Endothelial cell of umbilical vein (primary cell): ENCODE data around the gene DSCAML1. TPM values are rescaled to one million over a fixed set of nuclear protein-coding genes. Genes with fewer than 3 reads are reported as not detected.

Experiments used
- BruUV-seq: library from RNA; stranded (reverse); fragments of 400-500 nt; replicated peaks from 2 replicates; lab custom pipeline; 2021; lab: Mats Ljungman, UMichigan
- CTCF ChIA-PET: fragments of 300-600, 350-600 bp; sonication (Branson Sonifier 250); formaldehyde crosslinking; loops from one replicate; lab custom pipeline; 2021; ENCODE audit warnings: antibody characterized with exemption, inconsistent platforms; lab: Charles Lee
- POLR2A ChIA-PET: fragments of 300-600, 350-600 bp; sonication (Branson Sonifier 250); formaldehyde crosslinking; loops from one replicate; lab custom pipeline; 2021; ENCODE audit warnings: antibody characterized with exemption, inconsistent platforms; lab: Charles Lee
- DNase-seq: peaks from one replicate; pipeline ENCODE4 v3.0.0-alpha.2; 2011; ENCODE audit warnings: low read depth, low spot score
- FAIRE-seq: peaks from 2 replicates; lab custom pipeline; 2011; peaks lifted over from hg19 to GRCh38; lab: Jason Lieb, UNC
- H2AFZ ChIP-seq: 2 replicates; pipeline ENCODE4 v1.6.0; 2012; ENCODE audit warnings: low read depth, low read length, control low read depth, inconsistent platforms
- H3K27ac ChIP-seq: 2 replicates; pipeline ENCODE4 v1.5.1; 2011; ENCODE audit warnings: low read depth, mild to moderate bottlenecking, control low read depth, low read length, moderate library complexity; ENCODE audit not compliant: insufficient read depth
- H3K27me3 ChIP-seq, 2 experiments: 2 replicates each; pipeline versions ENCODE4 v1.6.0 to v1.6.1; 2011; ENCODE audit warnings: low read length in 2 of 2, mixed read lengths in 1 of 2; ENCODE audit not compliant: control insufficient read depth in 2 of 2, insufficient read depth in 2 of 2
- H3K36me3 ChIP-seq, 2 experiments: 2 replicates in 1 of 2; 3 replicates in 1 of 2; pipeline ENCODE4 v1.5.1; 2011; ENCODE audit warnings: low read length in 2 of 2, mild to moderate bottlenecking in 1 of 2, moderate library complexity in 1 of 2; ENCODE audit not compliant: control insufficient read depth in 2 of 2, insufficient read depth in 2 of 2; ENCODE audit errors: extremely low read depth in 1 of 2
- H3K4me1 ChIP-seq: 3 replicates; pipeline ENCODE4 v1.5.1; 2011; ENCODE audit warnings: mild to moderate bottlenecking, low read length; ENCODE audit not compliant: control insufficient read depth, insufficient read depth; ENCODE audit errors: extremely low read depth
- H3K4me2 ChIP-seq: 2 replicates; pipeline ENCODE4 v1.6.1; 2011; ENCODE audit warnings: low read length, control low read depth, mixed read lengths; ENCODE audit not compliant: insufficient read depth
- H3K4me3 ChIP-seq, 3 experiments: fragments of 200-600 bp in 1 of 3; sonication (generic), shearing (Covaris generic) in 1 of 3; replicated peaks in 1 of 3; 2 replicates each; pipeline ENCODE4 v1.5.1; 2011 to 2016; ENCODE audit warnings: control low read depth in 3 of 3, low read length in 3 of 3, mild to moderate bottlenecking in 2 of 3, inconsistent platforms in 1 of 3, low read depth in 1 of 3, moderate library complexity in 1 of 3; ENCODE audit not compliant: insufficient read depth in 1 of 3
- H3K79me2 ChIP-seq: 2 replicates; pipeline ENCODE4 v1.6.0; 2012; ENCODE audit warnings: low read length, inconsistent platforms; ENCODE audit not compliant: control insufficient read depth, insufficient read depth
- H3K9ac ChIP-seq: replicated peaks from 2 replicates; pipeline ENCODE3; 2011; ENCODE audit warnings: low read length, control low read depth; ENCODE audit not compliant: insufficient read depth; ENCODE audit errors: extremely low read depth
- H3K9me1 ChIP-seq: replicated peaks from 3 replicates; pipeline ENCODE4 v1.6.0; 2011; ENCODE audit warnings: mild to moderate bottlenecking, low read length; ENCODE audit not compliant: control insufficient read depth, insufficient read depth; ENCODE audit errors: extremely low read depth
- H3K9me3 ChIP-seq: replicated peaks from 2 replicates; pipeline ENCODE4 v1.5.1; 2012; ENCODE audit warnings: low read length, inconsistent platforms; ENCODE audit not compliant: control insufficient read depth, insufficient read depth
- H4K20me1 ChIP-seq: replicated peaks from 2 replicates; pipeline ENCODE3; 2011; ENCODE audit warnings: mild to moderate bottlenecking, low read length; ENCODE audit not compliant: control insufficient read depth, insufficient read depth; ENCODE audit errors: extremely low read depth
- EZH2 ChIP-seq: IDR thresholded peaks from 2 replicates; pipeline ENCODE4 v1.6.1; 2012; ENCODE audit warnings: borderline replicate concordance, low read depth, mild to moderate bottlenecking, moderate library complexity, low read length, inconsistent platforms; ENCODE audit not compliant: severe bottlenecking
- FOS ChIP-seq: IDR thresholded peaks from 2 replicates; pipeline ENCODE4 v1.6.1; 2011; ENCODE audit warnings: mild to moderate bottlenecking, low read length, moderate library complexity, borderline replicate concordance; ENCODE audit not compliant: insufficient read depth
- GATA2 ChIP-seq: IDR thresholded peaks from 2 replicates; pipeline ENCODE4 v1.7.0; 2011; ENCODE audit warnings: low read depth, mild to moderate bottlenecking, moderate library complexity, mixed read lengths, low read length; ENCODE audit not compliant: insufficient read length, insufficient read depth
- JUN ChIP-seq: IDR thresholded peaks from 2 replicates; pipeline ENCODE4 v1.6.1; 2011; ENCODE audit warnings: borderline replicate concordance, low read depth; ENCODE audit not compliant: insufficient read length, insufficient read depth
- MYC ChIP-seq: IDR thresholded peaks from one replicate; pipeline ENCODE4 v1.6.1; 2011; ENCODE audit warnings: mild to moderate bottlenecking, low read depth, low read length
- POLR2A ChIP-seq: IDR thresholded peaks from 2 replicates; pipeline ENCODE4 v1.6.1; 2012; ENCODE audit warnings: low read depth, mild to moderate bottlenecking, control low read depth, low read length
- POLR2AphosphoS5 ChIP-seq: IDR thresholded peaks from 2 replicates; pipeline ENCODE4 v1.6.1; 2012; ENCODE audit warnings: low read depth, mild to moderate bottlenecking, control low read depth, low read length, moderate library complexity; ENCODE audit not compliant: insufficient read depth
- dilution Hi-C: fragments of 300-500 bp; cut with MboI; formaldehyde crosslinking; loops from one replicate; pipeline ENCODE4 v1.15.0; 2019; ENCODE audit warnings: low sequenced_read_pairs; ENCODE audit not compliant: extremely low pct_ligation_motif_present
- intact Hi-C: fragments of 100-400 bp; cut with micrococcal nuclease; formaldehyde crosslinking; loops from one replicate; pipeline ENCODE4 v1.10.0; 2022
- polyA plus RNA-seq, 4 experiments: library from polyadenylated mRNA; depleted of rRNA in 3 of 4; stranded (reverse) in 3 of 4; unstranded in 1 of 4; fragments of >200 nt; gene quantifications; 2 replicates each; pipeline versions ENCODE4 v1.2.1 to v1.2.3, GENCODE V29; 2011 to 2012; ENCODE audit warnings: missing spikeins in 1 of 4
- total RNA-seq: library from RNA; stranded (reverse); gene quantifications from 2 replicates; pipeline ENCODE4 v1.2.3, GENCODE V29; 2021
- TF ChIP-seq, protein P1 (sequence below), 2 donors: IDR thresholded peaks; 1 replicate in 1 of 2; 2 replicates in 1 of 2; pipeline ENCODE4 v1.5.1; 2011; ENCODE audit warnings: low read length in 2 of 2, mild to moderate bottlenecking in 2 of 2, moderate library complexity in 2 of 2, control low read depth in 1 of 2, inconsistent platforms in 1 of 2, low read depth in 1 of 2; ENCODE audit not compliant: insufficient read depth in 1 of 2; ENCODE audit errors: extremely low read depth in 1 of 2
- TF ChIP-seq, protein P2 (sequence below): IDR thresholded peaks from 2 replicates; pipeline ENCODE4 v1.6.1; 2011; ENCODE audit not compliant: insufficient read depth, insufficient read length

The DSCAML1 gene
- total and polyA plus RNA-seq, 2 donors (not counting 3 experiments of a cell fraction or from before 2014, with no cell fraction given): not detected

DNA sequence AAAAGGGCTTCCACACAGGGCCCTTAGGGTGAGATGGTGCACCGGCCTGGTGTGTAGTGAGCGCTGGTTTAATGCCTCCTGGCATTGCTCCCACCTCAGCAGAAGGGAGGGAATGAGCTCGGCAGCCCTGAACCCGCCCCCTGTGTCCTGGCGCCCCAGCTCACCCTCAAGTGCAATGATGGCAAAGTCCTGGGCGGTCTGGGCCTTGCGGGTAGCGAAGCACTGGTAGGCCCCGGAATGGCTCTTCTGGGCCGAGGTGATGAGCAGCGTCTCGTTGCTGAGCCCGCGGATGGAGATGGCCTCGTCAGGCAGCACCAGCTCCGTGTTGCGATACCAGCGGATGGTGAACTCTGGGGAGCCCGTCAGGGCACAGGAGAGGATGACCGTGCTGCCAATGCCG lies 276.1 kb downstream of the DSCAML1 start:
- H4K20me1 ChIP-seq: no peaks in the 10 kb centered on the region
- no peaks in the 10 kb centered on the region for H3K79me2 ChIP-seq
- no peak overlapping the region for H3K4me2 ChIP-seq
- H3K4me3 ChIP-seq: no peak overlapping the region
- dilution Hi-C loops (no loop called here), intact Hi-C loops (no loop called here)
- no peaks in the 10 kb centered on the region for H3K9me1 ChIP-seq
- H2AFZ ChIP-seq: no peak overlapping the region
- H3K9ac ChIP-seq: no peak overlapping the region
- H3K9me3 ChIP-seq: no peaks in the 10 kb centered on the region
- H3K36me3 ChIP-seq: no peaks in the 10 kb centered on the region
- FAIRE-seq: no peak
- TF ChIP-seq JUN: no peak
- TF ChIP-seq POLR2AphosphoS5: no peak
- no peak for TF ChIP-seq POLR2A
- no peak for TF ChIP-seq MYC
- TF ChIP-seq, protein P1, sequence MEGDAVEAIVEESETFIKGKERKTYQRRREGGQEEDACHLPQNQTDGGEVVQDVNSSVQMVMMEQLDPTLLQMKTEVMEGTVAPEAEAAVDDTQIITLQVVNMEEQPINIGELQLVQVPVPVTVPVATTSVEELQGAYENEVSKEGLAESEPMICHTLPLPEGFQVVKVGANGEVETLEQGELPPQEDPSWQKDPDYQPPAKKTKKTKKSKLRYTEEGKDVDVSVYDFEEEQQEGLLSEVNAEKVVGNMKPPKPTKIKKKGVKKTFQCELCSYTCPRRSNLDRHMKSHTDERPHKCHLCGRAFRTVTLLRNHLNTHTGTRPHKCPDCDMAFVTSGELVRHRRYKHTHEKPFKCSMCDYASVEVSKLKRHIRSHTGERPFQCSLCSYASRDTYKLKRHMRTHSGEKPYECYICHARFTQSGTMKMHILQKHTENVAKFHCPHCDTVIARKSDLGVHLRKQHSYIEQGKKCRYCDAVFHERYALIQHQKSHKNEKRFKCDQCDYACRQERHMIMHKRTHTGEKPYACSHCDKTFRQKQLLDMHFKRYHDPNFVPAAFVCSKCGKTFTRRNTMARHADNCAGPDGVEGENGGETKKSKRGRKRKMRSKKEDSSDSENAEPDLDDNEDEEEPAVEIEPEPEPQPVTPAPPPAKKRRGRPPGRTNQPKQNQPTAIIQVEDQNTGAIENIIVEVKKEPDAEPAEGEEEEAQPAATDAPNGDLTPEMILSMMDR (IDR thresholded peaks at IDR 0.05; ENCODE audit: extremely low read depth in 1 of 2, insufficient read depth in 1 of 2, low read depth in 1 of 2, low read length in 2 of 2): no peak
- no peak for TF ChIP-seq GATA2
- no peak for TF ChIP-seq FOS
- TF ChIP-seq EZH2: no peak
- TF ChIP-seq, protein P2, sequence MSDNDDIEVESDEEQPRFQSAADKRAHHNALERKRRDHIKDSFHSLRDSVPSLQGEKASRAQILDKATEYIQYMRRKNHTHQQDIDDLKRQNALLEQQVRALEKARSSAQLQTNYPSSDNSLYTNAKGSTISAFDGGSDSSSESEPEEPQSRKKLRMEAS: no peak
- CTCF ChIA-PET: no interaction called here
- H3K27ac ChIP-seq: no peak overlapping the region
- no peak for DNase-seq
- no peaks in the 10 kb centered on the region for H3K27me3 ChIP-seq
- H3K4me1 ChIP-seq: no peaks in the 10 kb centered on the region
- POLR2A ChIA-PET: no interaction called here
- BruUV-seq: no TSS peak
